ENCODE data around the gene ZNF467.

DNA sequence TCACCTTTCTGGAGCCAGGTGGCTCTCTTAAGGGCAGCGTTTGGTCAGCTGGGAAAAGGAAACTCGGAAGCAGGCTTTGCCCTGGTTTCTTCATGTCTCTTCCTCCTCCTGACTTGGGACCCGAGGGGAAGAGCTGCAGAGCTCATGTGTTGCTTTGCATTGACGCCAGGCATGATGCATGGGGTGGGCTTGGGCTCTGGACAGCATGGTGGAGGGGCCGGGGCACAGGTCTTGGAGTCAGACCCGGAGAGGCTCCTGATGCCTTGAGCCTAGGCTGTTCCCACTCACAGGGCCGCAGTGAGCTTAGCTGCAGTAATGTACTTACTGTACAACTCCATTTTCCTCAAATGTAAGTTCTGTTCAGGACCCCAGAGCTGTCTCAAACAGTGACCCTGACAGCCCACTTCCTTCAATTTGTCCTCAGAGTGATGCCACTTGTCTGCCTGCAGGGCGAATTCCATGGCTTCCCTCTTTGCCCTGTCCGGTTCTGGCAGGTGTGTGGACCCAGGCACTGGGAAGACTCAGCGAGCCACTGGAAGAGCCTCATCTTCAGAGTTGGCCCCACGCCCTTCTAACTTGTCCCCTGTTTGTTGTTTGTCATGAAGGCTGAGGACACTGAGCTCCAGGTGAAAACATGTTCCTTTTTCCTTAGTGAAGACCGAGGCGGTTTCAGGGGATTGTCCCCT lies 50.2 kb downstream of the ZNF467 start:
- TF ChIP-seq CTCF (IDR thresholded peaks at IDR 0.05) (no peak), POLR2A (IDR thresholded peaks at IDR 0.05) (no peak)

Measured in esophagus squamous epithelium (tissue), 4 donors.